Measurements from ENCODE around the gene PRPF39. TPM values are rescaled to one million over a fixed set of nuclear protein-coding genes. Genes with fewer than 3 reads are reported as not detected.
"Not testable (repeated sequence)": the region's sequence is repeated elsewhere in the genome, so short reads cannot be mapped to it uniquely, and the experiment has no call there.

The PRPF39 gene
- total RNA-seq, 6 donors from 2014 or later = 18.8 to 38.1 (median 26.9) TPM

DNA sequence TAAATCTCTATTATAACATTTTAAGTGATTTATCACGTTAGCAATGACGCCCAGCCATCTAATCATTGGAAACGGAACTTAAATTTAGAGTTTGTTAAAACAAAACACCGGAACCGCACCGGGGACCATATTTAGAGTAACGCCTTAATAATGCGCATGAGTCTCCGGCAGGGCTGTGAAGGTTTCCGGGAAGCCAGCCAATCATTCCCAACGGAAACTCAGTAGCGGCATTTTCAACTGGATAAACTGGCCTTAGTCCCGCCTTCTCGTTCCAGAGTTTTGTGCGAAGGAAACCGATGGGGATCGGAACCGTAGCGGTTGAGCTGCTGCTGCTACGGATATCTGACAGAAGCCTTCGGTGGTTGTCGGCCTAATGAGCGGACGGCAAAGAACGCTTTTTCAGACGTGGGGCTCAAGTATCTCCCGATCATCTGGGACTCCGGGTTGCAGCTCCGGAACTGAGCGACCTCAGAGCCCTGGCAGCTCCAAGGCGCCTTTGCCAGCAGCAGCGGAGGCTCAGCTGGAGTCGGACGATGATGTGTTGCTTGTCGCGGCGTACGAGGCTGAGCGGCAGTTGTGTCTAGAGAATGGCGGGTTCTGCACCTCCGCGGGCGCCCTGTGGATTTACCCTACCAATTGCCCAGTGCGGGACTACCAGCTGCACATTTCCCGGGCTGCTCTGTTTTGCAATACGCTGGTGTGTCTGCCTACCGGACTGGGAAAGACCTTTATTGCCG is 51.9 kb downstream of the PRPF39 start, which contains the start of gene FANCM:
FANCM (plus strand) TSS at position 272 of the 737 bp plus-strand sequence; CDS start at position 374, 102 bp downstream.
- H3K4me3 ChIP-seq = peak within 1 kb of the TSS; percentile 67 to 82 (median 70)
- DNase-seq (peak; percentile 69 to 94), ATAC-seq (ENCODE audit: low FRiP score in 2 of 2) (peak; percentile 88 to 93)
- TF ChIP-seq POLR2AphosphoS5 (IDR thresholded peaks at IDR 0.05) (peak; percentile 49 to 65), POLR2A (IDR thresholded peaks at IDR 0.05) (peak in 1 of 4 donors; percentile 35), EP300 (IDR thresholded peaks at IDR 0.05) (no peak)
- TF ChIP-seq, protein P1, sequence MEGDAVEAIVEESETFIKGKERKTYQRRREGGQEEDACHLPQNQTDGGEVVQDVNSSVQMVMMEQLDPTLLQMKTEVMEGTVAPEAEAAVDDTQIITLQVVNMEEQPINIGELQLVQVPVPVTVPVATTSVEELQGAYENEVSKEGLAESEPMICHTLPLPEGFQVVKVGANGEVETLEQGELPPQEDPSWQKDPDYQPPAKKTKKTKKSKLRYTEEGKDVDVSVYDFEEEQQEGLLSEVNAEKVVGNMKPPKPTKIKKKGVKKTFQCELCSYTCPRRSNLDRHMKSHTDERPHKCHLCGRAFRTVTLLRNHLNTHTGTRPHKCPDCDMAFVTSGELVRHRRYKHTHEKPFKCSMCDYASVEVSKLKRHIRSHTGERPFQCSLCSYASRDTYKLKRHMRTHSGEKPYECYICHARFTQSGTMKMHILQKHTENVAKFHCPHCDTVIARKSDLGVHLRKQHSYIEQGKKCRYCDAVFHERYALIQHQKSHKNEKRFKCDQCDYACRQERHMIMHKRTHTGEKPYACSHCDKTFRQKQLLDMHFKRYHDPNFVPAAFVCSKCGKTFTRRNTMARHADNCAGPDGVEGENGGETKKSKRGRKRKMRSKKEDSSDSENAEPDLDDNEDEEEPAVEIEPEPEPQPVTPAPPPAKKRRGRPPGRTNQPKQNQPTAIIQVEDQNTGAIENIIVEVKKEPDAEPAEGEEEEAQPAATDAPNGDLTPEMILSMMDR (IDR thresholded peaks at IDR 0.05) = peak in 1 of 6 experiments; percentile 16
- H3K4me1 ChIP-seq = peaks cover 19 to 32% (median 25%) of the 10 kb centered on the region in 4 donors
- H3K9me3 ChIP-seq = no peaks in the 10 kb centered on the region
- 0 to 1% methylated on average over 20 to 43 of the region's 48 CpGs for WGBS, 2 donors
- peak within 1 kb of the TSS; percentile 83 to 93 (median 88) for H3K27ac ChIP-seq
- no peaks in the 10 kb centered on the region for H3K36me3 ChIP-seq
- no peaks in the 10 kb centered on the region for H3K27me3 ChIP-seq

DNA sequence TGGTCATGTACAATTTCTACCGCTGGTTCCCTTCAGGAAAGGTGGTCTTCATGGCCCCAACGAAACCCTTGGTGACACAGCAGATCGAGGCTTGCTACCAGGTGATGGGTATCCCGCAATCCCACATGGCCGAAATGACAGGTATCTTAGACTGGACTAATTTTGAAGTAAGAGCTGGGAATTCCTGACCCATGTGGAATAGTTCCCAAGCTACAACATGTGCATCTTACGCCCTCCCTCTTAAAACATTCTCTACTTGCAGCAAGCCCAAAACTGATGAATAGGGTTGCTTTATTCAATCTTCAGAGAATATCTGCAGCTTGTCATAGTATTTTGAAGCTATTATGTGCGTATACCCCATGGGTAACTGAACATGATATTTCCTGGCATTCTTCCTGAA is 52.5 kb downstream of the PRPF39 start:
- Histone ChIP-seq H3K9me3 (no peaks in the 10 kb centered on the region), H3K27ac (peak overlapping the region in 3 of 4 donors; percentile 46 to 92 (median 57)), H3K27me3 (no peaks in the 10 kb centered on the region), H3K4me1 (peaks cover 19 to 32% (median 25%) of the 10 kb centered on the region in 4 donors), H3K4me3 (peak overlapping the region; percentile 67 to 82 (median 70)), H3K36me3 (no peaks in the 10 kb centered on the region)
- DNase-seq (no peak), ATAC-seq (ENCODE audit: low FRiP score in 2 of 2) (no peak)
- WGBS, 2 donors = 1 to 3% methylated on average over 7 of the region's 7 CpGs
- TF ChIP-seq EP300 (IDR thresholded peaks at IDR 0.05) (no peak), POLR2AphosphoS5 (IDR thresholded peaks at IDR 0.05) (no peak), POLR2A (IDR thresholded peaks at IDR 0.05) (no peak)
- TF ChIP-seq, protein P1 (IDR thresholded peaks at IDR 0.05) = no peak

DNA sequence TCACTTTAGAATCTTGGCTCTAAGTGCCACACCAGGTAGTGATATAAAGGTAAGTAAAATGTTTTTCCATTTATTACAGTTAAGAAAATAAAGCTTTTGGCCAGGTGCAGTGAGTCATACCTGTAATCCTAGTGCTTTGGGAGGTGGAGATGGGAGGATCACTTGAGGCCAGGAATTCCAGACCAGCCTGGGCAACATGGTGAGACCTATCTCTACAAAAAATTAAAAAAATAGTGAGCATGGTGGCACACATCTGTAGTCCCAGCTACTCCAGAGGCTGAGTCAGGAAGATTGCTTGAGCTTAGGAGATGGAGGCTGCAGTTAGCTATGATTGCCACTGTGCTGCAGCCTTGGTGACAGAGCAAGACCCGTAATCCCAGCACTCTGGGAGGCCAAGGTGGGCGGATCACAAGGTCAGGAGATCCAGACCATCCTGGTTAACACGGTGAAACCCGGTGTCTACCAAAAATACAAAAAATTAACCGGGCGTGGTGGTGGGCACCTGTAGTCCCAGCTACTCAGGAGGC is 56.8 kb downstream of the PRPF39 start:
- Histone ChIP-seq H3K4me3 (no peak overlapping the region), H3K9me3 (no peaks in the 10 kb centered on the region), H3K4me1 (peaks cover 13 to 20% (median 17%) of the 10 kb centered on the region in 4 donors), H3K36me3 (no peaks in the 10 kb centered on the region), H3K27ac (no peak overlapping the region), H3K27me3 (no peaks in the 10 kb centered on the region)
- no peak for ATAC-seq (ENCODE audit: low FRiP score in 2 of 2)
- no peak for TF ChIP-seq POLR2A (IDR thresholded peaks at IDR 0.05)
- no peak for TF ChIP-seq POLR2AphosphoS5 (IDR thresholded peaks at IDR 0.05)
- TF ChIP-seq EP300 (IDR thresholded peaks at IDR 0.05) = no peak
- TF ChIP-seq, protein P1 (IDR thresholded peaks at IDR 0.05) = no peak
- no peak for DNase-seq
- 94 to 98% methylated on average over 4 to 6 of the region's 6 CpGs for WGBS, 2 donors

DNA sequence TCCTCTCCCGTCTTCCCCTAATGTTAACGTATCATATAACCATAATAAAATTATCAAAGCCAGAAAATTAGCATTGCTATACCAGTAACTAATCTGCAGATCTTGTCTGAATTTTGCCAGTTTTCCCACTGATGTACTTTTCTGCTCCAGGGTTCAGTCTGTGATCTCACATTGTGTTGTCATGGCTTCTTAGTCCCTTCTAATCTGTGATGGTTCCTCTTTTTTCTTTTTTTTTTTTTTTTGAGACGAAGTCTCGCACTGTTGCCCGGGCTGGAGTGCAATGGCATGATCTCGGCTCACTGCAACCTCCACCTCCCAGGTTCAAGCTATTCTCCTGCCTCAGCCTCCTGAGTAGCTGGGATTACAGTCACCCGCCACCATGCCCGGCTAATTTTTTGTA is 58.2 kb downstream of the PRPF39 start:
- not testable (repeated sequence) for H3K27ac ChIP-seq; DNase-seq; ATAC-seq (ENCODE audit: low FRiP score in 2 of 2); H3K36me3 ChIP-seq; H3K27me3 ChIP-seq; H3K4me3 ChIP-seq; H3K9me3 ChIP-seq
- WGBS, 2 donors = 81 to 87% methylated on average over 8 of the region's 8 CpGs
- peaks cover 4 to 11% (median 7%) of the 10 kb centered on the region in 4 donors for H3K4me1 ChIP-seq

DNA sequence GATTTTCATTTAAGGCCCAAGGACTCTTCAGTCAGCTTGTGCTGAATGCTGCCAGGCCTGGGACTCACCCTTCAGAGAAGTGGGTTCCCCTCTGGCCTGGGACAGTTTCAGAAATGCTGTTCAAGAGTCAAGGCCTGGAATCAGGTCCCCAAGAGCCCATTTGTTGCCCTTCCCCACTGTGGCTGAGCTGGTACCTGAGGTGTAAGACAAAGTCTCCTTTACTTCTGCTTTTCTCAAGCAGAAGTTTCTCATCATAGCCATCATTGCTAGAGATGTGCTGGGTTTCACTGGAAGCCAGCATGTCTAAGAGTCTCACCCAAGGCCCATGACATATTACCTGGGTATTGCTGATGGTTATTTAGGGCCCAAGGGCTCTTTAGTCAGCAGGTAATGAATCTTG is 60.7 kb downstream of the PRPF39 start:
- no peak for TF ChIP-seq POLR2AphosphoS5 (IDR thresholded peaks at IDR 0.05)
- no peaks in the 10 kb centered on the region for H3K36me3 ChIP-seq
- H3K4me3 ChIP-seq = no peak overlapping the region
- no peaks in the 10 kb centered on the region for H3K9me3 ChIP-seq
- DNase-seq (no peak), ATAC-seq (ENCODE audit: low FRiP score in 2 of 2) (no peak)
- H3K27ac ChIP-seq = no peak overlapping the region
- H3K27me3 ChIP-seq = no peaks in the 10 kb centered on the region
- no peaks in the 10 kb centered on the region for H3K4me1 ChIP-seq

All from upper lobe of left lung (tissue), 6 donors.